NB4 (cell line): Measurements from ENCODE around the gene OR52K1.
"Not testable (repeated sequence)": the region's sequence is repeated elsewhere in the genome, so short reads cannot be mapped to it uniquely, and the experiment has no call there.

ENCODE experiments used
- DNase-seq: peaks from one replicate; pipeline ENCODE4 v3.0.0; 2010; ENCODE audit warnings: low read depth
- H3K4me3 ChIP-seq: one replicate; pipeline ENCODE4 v1.5.1; 2011; ENCODE audit warnings: mild to moderate bottlenecking, low read depth, low read length, moderate library complexity
- MYC ChIP-seq: IDR thresholded peaks from 2 replicates; pipeline ENCODE4 v1.6.1; 2011; ENCODE audit warnings: low read depth, low read length
- POLR2A ChIP-seq: IDR thresholded peaks from 2 replicates; pipeline ENCODE4 v1.6.1; 2011; ENCODE audit warnings: mild to moderate bottlenecking; ENCODE audit not compliant: insufficient read length; ENCODE audit errors: extremely low read depth
- TF ChIP-seq, protein P1 (sequence below): IDR thresholded peaks from one replicate; pipeline ENCODE4 v1.5.1; 2012; ENCODE audit warnings: low read depth, low read length
- TF ChIP-seq, protein P2 (sequence below): IDR thresholded peaks from 2 replicates; pipeline ENCODE4 v1.6.1; 2011; ENCODE audit warnings: low read depth, low read length

OR52K1 gene

GRCh38 chr11:4479644-4480043, 2.8 kb upstream of the OR52K1 start:
- TF ChIP-seq, protein P1, sequence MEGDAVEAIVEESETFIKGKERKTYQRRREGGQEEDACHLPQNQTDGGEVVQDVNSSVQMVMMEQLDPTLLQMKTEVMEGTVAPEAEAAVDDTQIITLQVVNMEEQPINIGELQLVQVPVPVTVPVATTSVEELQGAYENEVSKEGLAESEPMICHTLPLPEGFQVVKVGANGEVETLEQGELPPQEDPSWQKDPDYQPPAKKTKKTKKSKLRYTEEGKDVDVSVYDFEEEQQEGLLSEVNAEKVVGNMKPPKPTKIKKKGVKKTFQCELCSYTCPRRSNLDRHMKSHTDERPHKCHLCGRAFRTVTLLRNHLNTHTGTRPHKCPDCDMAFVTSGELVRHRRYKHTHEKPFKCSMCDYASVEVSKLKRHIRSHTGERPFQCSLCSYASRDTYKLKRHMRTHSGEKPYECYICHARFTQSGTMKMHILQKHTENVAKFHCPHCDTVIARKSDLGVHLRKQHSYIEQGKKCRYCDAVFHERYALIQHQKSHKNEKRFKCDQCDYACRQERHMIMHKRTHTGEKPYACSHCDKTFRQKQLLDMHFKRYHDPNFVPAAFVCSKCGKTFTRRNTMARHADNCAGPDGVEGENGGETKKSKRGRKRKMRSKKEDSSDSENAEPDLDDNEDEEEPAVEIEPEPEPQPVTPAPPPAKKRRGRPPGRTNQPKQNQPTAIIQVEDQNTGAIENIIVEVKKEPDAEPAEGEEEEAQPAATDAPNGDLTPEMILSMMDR: no peak
- no peak for TF ChIP-seq POLR2A
- no peak for TF ChIP-seq MYC
- TF ChIP-seq, protein P2, sequence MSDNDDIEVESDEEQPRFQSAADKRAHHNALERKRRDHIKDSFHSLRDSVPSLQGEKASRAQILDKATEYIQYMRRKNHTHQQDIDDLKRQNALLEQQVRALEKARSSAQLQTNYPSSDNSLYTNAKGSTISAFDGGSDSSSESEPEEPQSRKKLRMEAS: no peak
- DNase-seq: no peak
- no peak overlapping the region for H3K4me3 ChIP-seq

DNA sequence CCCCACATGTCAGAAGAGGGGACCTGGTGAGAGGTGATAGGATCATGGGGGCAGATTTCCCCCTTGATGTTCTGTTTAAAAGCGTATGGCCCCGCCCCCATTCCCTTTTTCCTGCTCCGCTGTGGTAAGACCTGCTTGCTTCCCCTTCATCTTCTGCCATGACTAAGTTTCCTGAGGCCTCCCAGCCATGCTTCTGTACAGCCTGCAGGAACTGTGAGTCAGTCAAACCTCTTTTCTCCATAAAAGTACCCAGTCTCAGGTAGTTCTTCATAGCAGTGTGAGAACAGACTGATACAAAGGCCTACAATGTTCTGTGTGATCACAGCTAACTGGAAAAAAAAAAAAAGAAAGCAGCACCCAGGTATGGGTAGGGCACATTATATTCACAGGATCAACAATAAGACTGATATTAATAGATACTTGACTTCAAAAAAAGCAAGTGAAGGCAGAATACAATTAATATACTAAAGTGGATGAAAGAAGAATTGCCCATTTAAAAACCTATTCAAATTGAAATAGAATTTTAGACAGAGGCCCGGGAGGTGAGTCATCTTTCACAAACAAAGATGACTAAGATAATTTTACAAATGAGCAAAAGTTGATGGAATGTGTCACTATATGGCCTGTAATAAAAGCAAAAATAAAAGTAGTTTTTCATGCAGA, 1.7 kb upstream of the OR52K1 start:
- no peak for DNase-seq
- no peak overlapping the region for H3K4me3 ChIP-seq
- TF ChIP-seq POLR2A (no peak), MYC (no peak)
- TF ChIP-seq, protein P1: no peak
- TF ChIP-seq, protein P2: no peak

- DNase-seq: no peak
- H3K4me3 ChIP-seq: no peak overlapping the region
- TF ChIP-seq POLR2A (no peak), MYC (no peak)
- TF ChIP-seq, protein P2: no peak
- TF ChIP-seq, protein P1: no peak
Observed at GRCh38 chr11:4481240-4481582, 1.2 kb upstream of the OR52K1 start.

DNA sequence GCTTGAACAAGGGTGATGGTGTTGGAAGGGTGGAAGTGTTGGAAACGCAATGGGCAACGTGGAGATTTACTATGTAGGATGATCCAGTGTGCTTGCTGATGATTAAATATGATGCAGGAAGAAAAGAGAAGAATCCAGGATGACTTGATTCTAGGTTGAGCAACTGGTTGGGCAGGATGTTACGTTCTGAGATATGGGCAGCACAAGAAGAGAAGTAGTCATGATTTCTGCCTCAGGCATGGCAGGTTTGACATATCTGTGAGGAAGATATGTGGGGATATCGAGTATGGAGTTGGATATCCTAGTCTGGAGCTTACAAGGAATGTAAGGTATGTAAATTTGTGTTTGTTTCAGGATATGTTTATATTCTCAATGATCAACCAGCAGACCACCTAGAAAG, 1.9 kb downstream of the OR52K1 start:
- TF ChIP-seq POLR2A: no peak
- TF ChIP-seq, protein P2: no peak
- TF ChIP-seq, protein P1: no peak
- TF ChIP-seq MYC: no peak
- no peak overlapping the region for H3K4me3 ChIP-seq
- DNase-seq: no peak

GRCh38 chr11:4491405-4491804, 9.0 kb downstream of the OR52K1 start:
- DNase-seq, H3K4me3 ChIP-seq: not testable (repeated sequence)

- no peak overlapping the region for H3K4me3 ChIP-seq
- no peak for DNase-seq
- TF ChIP-seq MYC (no peak), POLR2A (no peak)
- TF ChIP-seq, protein P1: no peak
- TF ChIP-seq, protein P2: no peak
Observed at GRCh38 chr11:4491878-4492606, 9.6 kb downstream of the OR52K1 start.
